ENCODE data around the gene LPO.

The LPO gene

DNA sequence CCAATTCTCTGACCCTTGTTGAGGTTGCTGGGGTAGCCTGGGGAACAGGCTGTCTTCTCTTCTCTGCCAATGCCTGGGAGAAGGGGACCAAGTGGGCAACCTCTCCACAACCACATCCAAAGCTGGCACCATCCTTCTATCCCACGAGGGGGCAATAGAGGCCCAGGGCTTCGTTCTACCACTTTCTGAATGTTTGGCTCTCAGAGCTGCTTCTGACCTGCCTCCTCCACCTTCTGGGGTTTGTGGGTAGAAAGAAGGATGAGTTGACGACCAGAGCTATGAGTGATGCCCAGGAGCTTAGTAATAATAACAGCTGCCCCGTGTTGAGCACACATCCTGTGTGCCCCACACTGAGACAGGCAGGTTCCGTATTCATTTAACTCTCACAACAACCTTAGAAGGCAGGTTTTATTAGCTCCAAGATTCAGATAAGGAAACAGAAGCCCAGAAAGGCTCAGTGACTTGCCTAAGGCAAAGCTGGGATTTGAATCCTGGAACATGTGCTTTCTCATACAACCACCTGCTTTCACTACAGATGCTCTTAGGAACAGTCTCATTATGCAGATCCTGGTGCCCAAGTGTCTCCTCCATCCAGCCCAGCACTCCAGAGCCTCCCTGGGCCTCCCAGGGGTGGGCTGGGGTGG is 79.2 kb downstream of the LPO start:
- no peak for DNase-seq (ENCODE audit: low read depth, low spot score)

DNA sequence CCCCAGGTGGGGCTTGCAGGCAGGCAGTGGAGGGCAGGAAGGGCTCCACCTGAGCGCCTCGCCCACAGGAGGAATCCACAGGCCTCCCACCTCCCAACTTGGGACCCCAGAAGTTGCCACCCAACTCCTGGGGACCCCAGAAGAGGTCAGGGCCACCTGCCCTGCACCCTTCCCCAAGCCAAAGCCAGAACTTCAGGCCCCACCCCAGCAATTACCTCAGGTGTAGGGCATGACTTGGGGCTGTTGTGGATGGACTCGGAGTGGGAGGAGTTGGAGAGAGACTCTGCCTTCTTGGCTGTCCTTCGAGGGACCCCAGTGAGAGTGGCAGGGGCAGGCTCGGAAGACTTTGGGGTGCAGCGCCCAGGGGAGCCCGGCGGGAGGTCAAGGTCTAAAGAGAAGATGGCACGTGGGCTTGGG is 79.7 kb downstream of the LPO start:
- no peak for DNase-seq (ENCODE audit: low read depth, low spot score)

All from activated CD4-positive, CD25-positive, alpha-beta regulatory T cell treated with anti-CD3 and anti-CD28 coated beads, Interleukin-2, amount 50 U/mL, for 16 hours (primary cell).